CD4-positive, alpha-beta T cell treated with Interleukin-2 at 100 ng/mL for 4 hours (primary cell): Measurements from ENCODE around the gene KCTD13.
"Not testable (repeated sequence)": the region's sequence is repeated elsewhere in the genome, so short reads cannot be mapped to it uniquely, and the experiment has no call there.

Source experiments
- DNase-seq: peaks from one replicate; pipeline ENCODE4 v3.0.0-alpha.2; 2020; ENCODE audit warnings: low spot score

KCTD13 gene

GRCh38 chr16:29906520-29907244 is 19.3 kb downstream of the KCTD13 start:
- DNase-seq, result no peak

GRCh38 chr16:29905668-29906067 is 20.4 kb downstream of the KCTD13 start:
- no peak for DNase-seq

GRCh38 chr16:29904947-29905346 is 21.1 kb downstream of the KCTD13 start:
- DNase-seq, result no peak

- no peak for DNase-seq
Measured at GRCh38 chr16:29903590-29903989, 22.4 kb downstream of the KCTD13 start.

GRCh38 chr16:29901607-29901945 is 24.4 kb downstream of the KCTD13 start:
- DNase-seq, result no peak

- no peak for DNase-seq
Measured at GRCh38 chr16:29900888-29901606, 25.0 kb downstream of the KCTD13 start.

GRCh38 chr16:29900102-29900887 is 25.7 kb downstream of the KCTD13 start, which contains the start of gene ASPHD1:
Gene ASPHD1 (plus strand): TSS chr16:29900488. CDS start chr16:29900972, 484 bp downstream.
- peak; percentile 51 for DNase-seq

- DNase-seq, result peak; percentile 77
Measured at GRCh38 chr16:29899516-29900101, 26.4 kb downstream of the KCTD13 start, which contains the start of gene SEZ6L2. Gene SEZ6L2 (minus strand): TSS chr16:29899550. CDS start chr16:29899019, 531 bp downstream.

- DNase-seq, result no peak
Measured at GRCh38 chr16:29898804-29899515, 27.1 kb downstream of the KCTD13 start.

GRCh38 chr16:29898135-29898803 is 27.8 kb downstream of the KCTD13 start:
- DNase-seq, result no peak

- no peak for DNase-seq
Measured at GRCh38 chr16:29897333-29897732, 28.7 kb downstream of the KCTD13 start.

GRCh38 chr16:29896841-29897240 is 29.2 kb downstream of the KCTD13 start:
- DNase-seq, result no peak

GRCh38 chr16:29894352-29894751 is 31.7 kb downstream of the KCTD13 start:
- no peak for DNase-seq

GRCh38 chr16:29893553-29893952 is 32.5 kb downstream of the KCTD13 start:
- DNase-seq, result no peak

- DNase-seq, result no peak
Measured at GRCh38 chr16:29892458-29892813, 33.6 kb downstream of the KCTD13 start.

- no peak for DNase-seq
Measured at GRCh38 chr16:29891525-29892457, 34.2 kb downstream of the KCTD13 start.

GRCh38 chr16:29889372-29889771 is 36.7 kb downstream of the KCTD13 start:
- DNase-seq, result not testable (repeated sequence)

- DNase-seq, result no peak
Measured at GRCh38 chr16:29883987-29884386, 42.0 kb downstream of the KCTD13 start.

GRCh38 chr16:29881050-29881449 is 45.0 kb downstream of the KCTD13 start:
- no peak for DNase-seq

GRCh38 chr16:29878172-29878571 is 47.9 kb downstream of the KCTD13 start:
- no peak for DNase-seq
